Gastroesophageal sphincter (tissue), 4 donors: Measurements from ENCODE around the gene SFSWAP. TPM values are rescaled to one million over a fixed set of nuclear protein-coding genes. Genes with fewer than 3 reads are reported as not detected.

ENCODE experiments used
- ATAC-seq: fragments of 150-250 bp; one replicate; pipeline ENCODE4 v1.9.1; 2016; ENCODE audit warnings: mild to moderate bottlenecking, moderate library complexity
- H3K27ac ChIP-seq, 4 donors: fragments of 200-600 bp; sonication (generic) in 3 of 4; 1 replicate in 3 of 4; 2 replicates in 1 of 4; pipeline ENCODE4 v1.5.1; 2016 to 2019
- H3K27me3 ChIP-seq: fragments of 200-600 bp; sonication (generic); one replicate; pipeline ENCODE4 v1.5.1; 2019
- H3K36me3 ChIP-seq, 2 donors: fragments of 200-600 bp; sonication (generic); one replicate each; pipeline ENCODE4 v1.5.1; 2019; ENCODE audit warnings: control low read depth in 1 of 2
- H3K4me1 ChIP-seq, 3 donors: fragments of 200-600 bp; sonication (generic); 1 replicate in 2 of 3; 2 replicates in 1 of 3; pipeline ENCODE4 v1.5.1; 2016 to 2019; ENCODE audit warnings: control low read depth in 2 of 3
- H3K4me3 ChIP-seq, 2 donors: fragments of 200-600 bp; sonication (generic); one replicate each; pipeline ENCODE4 v1.5.1; 2019; ENCODE audit warnings: mild to moderate bottlenecking in 1 of 2, moderate library complexity in 1 of 2
- H3K9me3 ChIP-seq, 3 donors: fragments of 200-600 bp; sonication (generic); one replicate each; pipeline ENCODE4 v1.5.1; 2017 to 2019; ENCODE audit warnings: control low read depth in 2 of 3
- CTCF ChIP-seq, 4 experiments: fragments of 200-600 bp in 2 of 4; fragments of 450-650 bp in 2 of 4; sonication (generic) in 1 of 4; IDR thresholded peaks; one replicate each; pipeline ENCODE4 v1.5.1; 2017 to 2019; ENCODE audit warnings: antibody characterized with exemption in 4 of 4, mild to moderate bottlenecking in 2 of 4, moderate library complexity in 2 of 4
- EP300 ChIP-seq: sonication (generic); formaldehyde crosslinking; IDR thresholded peaks from one replicate; pipeline ENCODE4 v1.6.1; 2017; ENCODE audit warnings: antibody characterized with exemption, mild to moderate bottlenecking
- POLR2A ChIP-seq, 2 donors: fragments of 450-650 bp; IDR thresholded peaks; one replicate each; pipeline ENCODE4 v1.6.1; 2017; ENCODE audit warnings: antibody characterized with exemption in 2 of 2, mild to moderate bottlenecking in 2 of 2, moderate library complexity in 1 of 2
- POLR2AphosphoS5 ChIP-seq: sonication (generic); formaldehyde crosslinking; IDR thresholded peaks from one replicate; pipeline ENCODE4 v1.6.1; 2017; ENCODE audit warnings: antibody characterized with exemption
- WGBS, 2 donors: methylation state at CpG; one replicate each; pipeline ENCODE4 v1.1.5; 2018; ENCODE audit warnings: low coverage in 1 of 2; 5-methylcytosine and 5-hydroxymethylcytosine counted together
- total RNA-seq, 4 donors: library from RNA; depleted of rRNA; stranded (reverse); fragments of >200 nt; gene quantifications; one replicate each; pipeline ENCODE4 v1.1.0, GENCODE V29; 2016

SFSWAP gene
- total RNA-seq, 4 donors from 2014 or later, result 22.4 to 50.4 (median 32.5) TPM

GRCh38 chr12:131734336-131735152 lies 23.7 kb downstream of the SFSWAP start:
- no peaks in the 10 kb centered on the region for H3K9me3 ChIP-seq
- peaks cover 0 to 81% of the 10 kb centered on the region in 2 donors for H3K36me3 ChIP-seq
- no peaks in the 10 kb centered on the region for H3K27me3 ChIP-seq
- no peak for TF ChIP-seq POLR2A (IDR thresholded peaks at IDR 0.05)
- WGBS, 2 donors, result 89 to 100% methylated on average over 8 to 9 of the region's 30 CpGs
- H3K27ac ChIP-seq, result no peak overlapping the region
- ATAC-seq, result no peak
- H3K4me3 ChIP-seq, result no peak overlapping the region
- H3K4me1 ChIP-seq, result peaks cover 0 to 4% (median 0%) of the 10 kb centered on the region in 3 donors

GRCh38 chr12:131735153-131735456 lies 24.2 kb downstream of the SFSWAP start:
- Histone ChIP-seq H3K27me3 (no peaks in the 10 kb centered on the region), H3K27ac (no peak overlapping the region), H3K36me3 (peaks cover 0 to 81% of the 10 kb centered on the region in 2 donors), H3K4me3 (no peak overlapping the region), H3K9me3 (no peaks in the 10 kb centered on the region), H3K4me1 (peaks cover 0 to 4% (median 0%) of the 10 kb centered on the region in 3 donors)
- no peak for ATAC-seq
- no peak for TF ChIP-seq POLR2AphosphoS5
- no peak for TF ChIP-seq EP300
- no peak for TF ChIP-seq CTCF (IDR thresholded peaks at IDR 0.05)
- no peak for TF ChIP-seq POLR2A (IDR thresholded peaks at IDR 0.05)
- 92% methylated on average over 10 of the region's 10 CpGs for WGBS, 2 donors

- Histone ChIP-seq H3K27ac (no peak overlapping the region), H3K4me3 (no peak overlapping the region), H3K27me3 (no peaks in the 10 kb centered on the region), H3K4me1 (peaks cover 0 to 4% (median 0%) of the 10 kb centered on the region in 3 donors), H3K36me3 (peaks cover 0 to 81% of the 10 kb centered on the region in 2 donors), H3K9me3 (no peaks in the 10 kb centered on the region)
- TF ChIP-seq POLR2A (IDR thresholded peaks at IDR 0.05), result no peak
- no peak for TF ChIP-seq CTCF (IDR thresholded peaks at IDR 0.05)
- TF ChIP-seq EP300, result no peak
- no peak for TF ChIP-seq POLR2AphosphoS5
- no peak for ATAC-seq
- WGBS, 2 donors, result 91 to 94% methylated on average over 7 to 13 of the region's 15 CpGs
Measured at GRCh38 chr12:131735476-131736445, 24.9 kb downstream of the SFSWAP start.

GRCh38 chr12:131736446-131737149 lies 25.7 kb downstream of the SFSWAP start:
- peaks cover 0 to 4% (median 0%) of the 10 kb centered on the region in 3 donors for H3K4me1 ChIP-seq
- no peak overlapping the region for H3K4me3 ChIP-seq
- no peaks in the 10 kb centered on the region for H3K27me3 ChIP-seq
- no peak for ATAC-seq
- H3K27ac ChIP-seq, result peak overlapping the region in 2 of 4 donors; percentile 38 to 57
- TF ChIP-seq POLR2AphosphoS5 (no peak), POLR2A (IDR thresholded peaks at IDR 0.05) (no peak), EP300 (no peak), CTCF (IDR thresholded peaks at IDR 0.05) (no peak)
- 84 to 88% methylated on average over 7 to 18 of the region's 23 CpGs for WGBS, 2 donors
- H3K36me3 ChIP-seq, result peaks cover 0 to 79% of the 10 kb centered on the region in 2 donors
- no peaks in the 10 kb centered on the region for H3K9me3 ChIP-seq
